ENCODE data around the gene ABCD2.

ABCD2 gene

DNA sequence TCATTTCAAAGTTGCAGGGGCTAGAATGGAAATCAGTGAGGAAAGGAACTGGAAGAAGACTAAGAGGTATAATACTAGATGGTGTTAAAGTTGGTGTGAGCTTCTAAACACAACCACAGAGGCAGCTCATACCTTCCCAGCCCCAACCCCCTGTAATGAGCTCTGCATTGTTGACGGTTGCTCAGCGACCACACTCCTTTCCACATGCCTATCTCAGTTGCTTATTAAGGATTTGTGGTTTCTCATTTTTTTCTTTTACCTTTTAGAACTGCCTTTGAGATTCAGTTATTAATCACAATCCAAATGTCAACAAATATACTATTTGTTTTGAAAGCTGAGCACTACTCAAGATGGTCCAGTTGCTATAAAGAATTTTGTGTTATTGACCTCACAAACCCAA lies 114.6 kb downstream of the ABCD2 start:
- H3K4me3 ChIP-seq (ENCODE audit: low read length): no peak overlapping the region
- no peak for TF ChIP-seq CTCF (conservative IDR thresholded peaks at IDR 0.05; ENCODE audit: low read length)
- DNase-seq (ENCODE audit: low read depth): no peak

DNA sequence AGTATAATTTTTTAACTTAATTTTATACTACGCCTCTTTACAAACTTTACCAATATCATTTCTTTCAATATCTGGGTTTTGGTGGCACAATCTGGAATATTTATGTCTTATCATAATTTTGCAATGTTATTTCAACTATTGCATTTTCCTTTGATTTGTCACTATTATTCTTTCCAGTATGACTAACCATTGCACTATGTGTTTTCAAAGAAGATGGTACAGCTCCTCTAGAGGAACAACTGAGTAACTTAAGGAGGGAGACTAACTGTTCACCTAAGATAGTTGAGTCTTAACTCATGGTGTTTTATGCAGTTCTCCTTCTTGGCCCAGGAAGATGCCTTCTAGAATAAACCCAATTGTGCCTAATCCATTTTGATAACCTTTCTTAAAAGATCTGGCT lies 116.2 kb downstream of the ABCD2 start:
- TF ChIP-seq CTCF (conservative IDR thresholded peaks at IDR 0.05; ENCODE audit: low read length): peak; percentile 18; the same call in 1 of the 2 replicates
- peak; percentile 2 for DNase-seq (ENCODE audit: low read depth)
- H3K4me3 ChIP-seq (ENCODE audit: low read length): no peak overlapping the region

GRCh38 chr12:39502726-39503125 lies 116.9 kb downstream of the ABCD2 start:
- H3K4me3 ChIP-seq (ENCODE audit: low read length): no peak overlapping the region
- no peak for DNase-seq (ENCODE audit: low read depth)
- no peak for TF ChIP-seq CTCF (conservative IDR thresholded peaks at IDR 0.05; ENCODE audit: low read length)

Data from AG10803 (cell line).